NCI-H460 (cell line): ENCODE results near the gene ZBTB12. TPM values are rescaled to one million over a fixed set of nuclear protein-coding genes. Genes with fewer than 3 reads are reported as not detected.

ENCODE experiments used
- DNase-seq: peaks from one replicate; pipeline ENCODE4 v3.0.0-alpha.2; 2016; ENCODE audit warnings: low read depth; ENCODE audit errors: extremely low read depth
- total RNA-seq: library from RNA; depleted of rRNA; stranded (reverse); fragments of >200 nt; shearing (Covaris generic); gene quantifications from 2 replicates; pipeline ENCODE4 v1.2.3, GENCODE V29; 2014

ZBTB12 gene
- total RNA-seq, 1 experiment from 2014 or later, result 2.8 TPM

DNA sequence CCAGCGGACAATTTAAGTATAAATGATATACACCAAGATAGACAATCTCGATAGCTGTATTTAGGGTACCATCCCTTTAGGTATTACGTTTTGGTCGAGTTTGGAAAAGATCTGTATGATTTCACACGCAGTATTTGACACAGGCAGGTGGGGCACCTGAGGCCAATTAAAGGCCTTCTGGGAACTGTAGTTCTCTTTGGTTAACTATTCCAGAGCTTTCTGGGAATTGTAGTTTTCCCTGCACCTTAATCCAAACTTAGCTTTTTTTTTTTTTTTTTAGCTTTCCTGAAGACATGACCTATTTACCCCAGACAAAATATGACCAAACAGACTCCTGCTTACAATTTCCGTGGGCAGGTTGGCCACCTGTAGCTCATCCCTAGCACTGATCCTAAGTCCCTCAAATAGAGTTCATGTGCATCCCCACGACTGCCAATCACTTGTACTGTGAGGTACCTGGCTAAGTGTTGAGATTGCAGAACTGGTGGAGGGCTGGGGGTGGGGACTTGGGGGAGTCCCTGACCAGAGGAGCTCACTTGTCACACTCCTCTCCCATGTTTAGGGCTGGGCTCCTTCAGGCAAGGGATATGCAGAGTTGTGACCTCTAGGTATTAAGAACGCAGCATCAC, 3.4 kb downstream of the ZBTB12 start:
- no peak for DNase-seq

DNA sequence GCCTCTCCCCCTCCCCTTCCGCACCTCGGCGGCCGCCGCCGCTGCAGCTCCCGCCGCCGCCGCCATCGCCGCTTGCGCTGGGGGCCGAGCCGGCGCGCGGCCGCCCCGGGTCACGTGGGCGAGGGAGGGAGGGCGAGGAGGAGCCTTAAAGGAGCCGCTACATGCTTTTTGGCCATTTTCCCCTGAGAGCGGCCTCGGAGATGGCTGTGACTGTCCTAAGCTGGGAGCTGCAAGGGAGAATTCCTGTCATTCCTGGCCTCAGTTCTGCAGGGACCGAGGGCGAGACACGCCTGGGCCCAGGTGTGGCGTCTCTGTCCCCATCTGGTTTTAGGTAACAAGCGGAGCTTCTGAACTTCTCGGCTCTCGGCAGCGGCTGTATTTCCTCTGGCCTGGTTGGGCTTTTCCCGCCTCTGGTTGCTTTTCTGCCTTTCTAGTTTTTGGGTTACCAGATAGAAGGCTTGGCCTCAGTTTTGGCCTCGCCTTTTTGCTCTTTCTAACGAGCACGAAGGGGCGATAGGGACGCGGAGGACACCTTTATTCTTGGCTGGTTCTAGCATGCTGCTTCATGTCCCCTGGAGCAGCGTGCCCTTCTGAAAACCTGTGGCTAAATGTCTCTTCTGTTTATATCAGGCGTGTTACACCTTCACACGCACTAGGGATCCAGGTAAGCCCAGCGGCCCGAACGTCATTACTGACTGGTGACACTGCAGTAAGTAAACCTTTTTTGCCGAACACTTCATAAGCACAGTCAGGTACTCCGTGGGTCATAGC, 4.1 kb downstream of the ZBTB12 start, which contains the start of gene EHMT2:
Gene EHMT2, minus strand, starts transcription at position 87 of the 771 bp plus-strand sequence. Its CDS starts 21 bp downstream, at position 66.
- DNase-seq, result peak; percentile 61

DNA sequence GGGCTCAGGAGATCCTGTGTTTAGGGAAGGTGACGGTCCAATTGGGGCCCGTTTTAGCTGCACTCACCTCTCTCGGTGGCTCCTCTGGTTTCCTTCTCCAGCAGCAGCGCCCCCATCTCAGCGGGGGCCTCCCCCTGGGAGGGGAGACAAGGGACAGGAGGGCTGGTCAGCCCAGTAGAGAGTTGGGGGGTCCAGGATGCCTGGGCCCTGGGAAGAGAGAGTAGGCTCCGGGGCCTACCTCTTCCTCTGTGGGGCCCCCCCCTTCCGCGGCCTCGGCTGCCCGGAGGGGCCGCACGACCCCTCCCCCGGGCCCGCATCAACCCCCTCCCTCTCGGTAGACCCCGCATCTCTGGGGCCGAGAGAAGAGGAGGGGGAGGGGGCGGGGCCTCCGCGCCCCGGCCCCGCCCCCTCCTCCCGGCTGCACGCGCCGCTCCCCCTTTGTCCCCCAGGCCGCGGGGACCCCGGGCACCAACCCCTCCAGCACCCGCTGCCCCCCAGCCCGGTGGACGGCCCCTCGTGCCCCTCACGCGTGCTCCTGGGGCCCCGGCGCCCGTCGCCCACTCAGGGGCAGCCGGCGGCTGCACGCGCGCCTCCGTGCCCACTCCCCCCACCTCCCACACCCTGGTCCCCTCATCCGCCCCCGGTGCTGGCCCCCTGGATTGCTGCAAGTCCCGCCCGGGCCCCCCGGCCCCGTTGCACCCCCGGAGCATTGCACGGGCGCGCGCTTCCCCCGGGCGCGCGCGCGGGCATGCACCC, 4.9 kb downstream of the ZBTB12 start:
- DNase-seq, result no peak

DNA sequence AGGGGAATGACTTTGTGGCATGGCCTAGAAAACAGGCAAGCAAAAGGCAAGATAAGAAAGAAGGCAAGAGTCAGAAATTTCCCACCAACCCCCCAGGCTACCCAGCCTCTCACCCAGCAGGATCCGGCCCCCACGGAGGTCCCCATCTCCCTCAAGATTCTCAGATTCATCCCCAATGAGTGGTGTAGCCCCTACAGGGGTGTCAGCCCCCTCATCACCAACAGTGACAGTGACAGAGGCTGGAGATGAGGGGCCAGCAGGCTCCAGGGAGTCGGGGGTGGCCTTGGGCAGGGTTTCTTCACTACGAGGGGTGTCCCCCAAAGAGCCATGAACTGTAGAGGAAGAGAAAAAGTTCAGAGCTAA, 5.4 kb downstream of the ZBTB12 start:
- DNase-seq, result no peak

- no peak for DNase-seq
These were observed 9.1 kb downstream of the ZBTB12 start for GRCh38 chr6:31892821-31893220.

- no peak for DNase-seq
These were observed 12.4 kb downstream of the ZBTB12 start for GRCh38 chr6:31889331-31889972.

GRCh38 chr6:31888276-31889258, 13.3 kb downstream of the ZBTB12 start:
- no peak for DNase-seq

GRCh38 chr6:31887173-31888007, 14.5 kb downstream of the ZBTB12 start:
- no peak for DNase-seq

- no peak for DNase-seq
These were observed 15.3 kb downstream of the ZBTB12 start for GRCh38 chr6:31886541-31886991.

- DNase-seq, result no peak
These were observed 17.3 kb downstream of the ZBTB12 start for GRCh38 chr6:31884528-31885035.

GRCh38 chr6:31883676-31884075, 18.2 kb downstream of the ZBTB12 start:
- no peak for DNase-seq

DNA sequence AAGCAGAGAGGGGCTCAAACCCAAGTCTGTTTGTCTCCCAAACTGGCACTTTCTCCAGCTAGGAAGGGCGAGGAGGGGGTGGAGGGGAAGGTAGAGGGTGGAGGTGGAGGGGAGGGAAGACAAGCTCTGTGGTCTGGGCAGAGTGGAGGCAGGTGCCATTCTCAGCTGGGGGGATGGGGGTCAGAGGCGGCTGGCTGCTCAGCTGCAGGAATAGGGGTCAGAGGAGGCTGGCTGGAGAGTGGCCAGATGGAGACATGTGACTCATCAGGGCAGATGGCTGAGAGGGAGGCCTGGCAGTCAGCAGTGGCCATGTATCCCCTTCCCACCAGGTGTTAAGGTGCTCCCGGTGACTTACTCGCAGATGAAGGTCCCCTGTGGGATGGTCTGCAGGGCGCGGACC, 19.5 kb downstream of the ZBTB12 start:
- DNase-seq, result no peak

- no peak for DNase-seq
These were observed 20.6 kb downstream of the ZBTB12 start for GRCh38 chr6:31881136-31881859.

DNA sequence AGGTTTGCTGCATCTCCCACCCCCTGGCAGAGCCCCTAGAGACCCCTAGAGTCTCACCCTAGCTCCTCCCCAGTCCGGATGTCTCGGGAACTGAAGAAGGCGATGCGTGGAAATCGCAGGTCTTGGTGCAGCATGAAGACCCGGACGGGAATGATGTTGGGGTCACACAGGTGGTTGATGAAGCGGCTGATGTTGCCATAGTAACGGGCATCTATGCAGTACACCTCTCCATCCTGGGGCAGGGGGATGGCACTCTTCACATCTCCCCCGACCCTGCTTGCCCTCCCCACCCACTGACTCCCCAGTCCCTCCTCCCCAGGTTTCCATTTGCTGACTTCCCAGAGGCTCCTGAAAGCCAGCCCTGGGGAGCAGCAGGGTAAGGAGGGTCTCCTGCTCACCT, 21.3 kb downstream of the ZBTB12 start:
- no peak for DNase-seq

DNA sequence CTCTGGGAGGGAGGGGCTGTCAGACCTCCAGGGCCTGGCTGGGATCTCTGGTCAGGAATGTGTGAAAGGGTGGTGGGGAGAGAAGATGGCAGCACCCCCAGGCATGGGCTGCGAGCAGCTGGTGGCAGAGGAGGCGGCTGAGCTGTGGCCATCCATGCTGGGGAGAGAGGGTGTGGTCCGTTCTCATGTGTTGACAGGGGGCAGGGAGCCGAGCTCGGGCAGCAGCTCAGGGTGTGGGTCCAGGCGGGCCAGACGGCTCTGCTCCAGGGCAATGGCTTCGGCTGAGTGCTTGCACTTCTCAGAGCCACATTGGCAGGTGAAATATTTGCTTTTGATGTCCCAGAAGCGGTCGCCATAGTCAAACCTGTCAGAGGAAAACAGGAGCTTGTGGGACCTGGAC, 22.0 kb downstream of the ZBTB12 start:
- DNase-seq, result no peak

DNA sequence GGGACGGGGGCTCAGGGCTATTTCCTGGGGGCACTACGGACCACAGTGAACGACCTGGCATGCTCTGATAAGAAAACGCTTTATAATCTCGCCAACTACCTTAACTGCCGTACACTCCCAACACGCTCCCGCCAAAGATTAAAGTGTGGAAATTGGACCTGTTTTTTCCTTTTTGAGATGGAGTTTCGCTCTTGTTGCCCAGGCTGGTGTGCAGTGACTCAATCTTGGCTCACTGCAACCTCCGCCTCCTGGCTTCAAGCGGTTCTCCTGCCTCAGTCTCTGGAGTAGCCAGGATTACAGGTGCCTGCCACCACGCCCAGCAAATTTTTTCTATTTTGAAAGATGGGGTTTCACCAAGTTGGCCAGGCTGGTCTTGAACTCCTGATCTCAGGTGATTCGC, 22.7 kb downstream of the ZBTB12 start:
- no peak for DNase-seq

DNA sequence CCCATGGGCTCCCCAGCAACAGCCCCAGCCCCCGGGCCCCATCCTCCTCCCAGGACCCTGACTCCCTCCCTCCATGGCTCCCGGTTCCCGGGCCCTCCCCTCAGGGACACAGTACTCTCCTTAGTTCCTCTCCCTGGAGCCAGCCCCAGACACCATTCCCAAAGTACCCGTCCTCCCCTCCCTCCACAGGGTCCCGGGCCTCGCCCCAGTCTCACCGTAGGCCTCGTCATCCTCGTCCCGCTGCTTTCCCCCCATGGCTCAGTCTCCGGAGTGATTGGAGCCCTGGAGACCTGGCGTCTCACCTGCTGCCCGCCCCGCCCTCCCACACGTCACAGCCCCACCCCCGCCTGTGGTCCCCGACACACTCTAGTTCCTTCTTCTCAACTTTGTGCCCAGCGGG, 23.2 kb downstream of the ZBTB12 start, which contains the start of gene SLC44A4:
Gene SLC44A4, minus strand, starts transcription at position 272 of the 400 bp plus-strand sequence. Its CDS starts 17 bp downstream, at position 255.
- DNase-seq, result no peak

DNA sequence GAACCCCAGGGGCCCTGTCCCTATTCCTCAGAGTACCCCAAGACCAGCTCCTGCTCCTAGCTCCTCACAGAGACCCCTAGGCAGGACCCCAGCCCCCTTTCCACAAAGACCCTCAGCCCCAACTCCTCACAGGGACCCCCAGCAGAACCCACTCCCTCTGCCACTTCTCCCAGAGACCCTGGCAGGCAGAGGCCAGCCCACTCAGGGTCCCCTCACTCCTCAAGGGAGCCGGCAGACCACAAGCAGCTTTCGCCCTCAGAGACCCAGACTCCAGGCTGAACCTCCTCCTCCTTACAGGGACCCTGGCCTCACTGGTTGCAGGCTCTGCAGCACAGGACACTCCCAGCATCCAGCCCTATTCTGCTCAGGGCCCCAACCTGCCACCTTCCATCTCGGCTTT, 23.7 kb downstream of the ZBTB12 start:
- no peak for DNase-seq
